SH-SY5Y (cell line): ENCODE measurements around the gene IMMP2L.

ENCODE experiments used
- GATA2 ChIP-seq: IDR thresholded peaks from 2 replicates; pipeline ENCODE4 v1.6.1; 2011; ENCODE audit warnings: mild to moderate bottlenecking, low read depth, low read length
- GATA3 ChIP-seq: IDR thresholded peaks from 2 replicates; pipeline ENCODE4 v1.6.1; 2011; ENCODE audit warnings: low read depth, mild to moderate bottlenecking, low read length, moderate library complexity

DNA sequence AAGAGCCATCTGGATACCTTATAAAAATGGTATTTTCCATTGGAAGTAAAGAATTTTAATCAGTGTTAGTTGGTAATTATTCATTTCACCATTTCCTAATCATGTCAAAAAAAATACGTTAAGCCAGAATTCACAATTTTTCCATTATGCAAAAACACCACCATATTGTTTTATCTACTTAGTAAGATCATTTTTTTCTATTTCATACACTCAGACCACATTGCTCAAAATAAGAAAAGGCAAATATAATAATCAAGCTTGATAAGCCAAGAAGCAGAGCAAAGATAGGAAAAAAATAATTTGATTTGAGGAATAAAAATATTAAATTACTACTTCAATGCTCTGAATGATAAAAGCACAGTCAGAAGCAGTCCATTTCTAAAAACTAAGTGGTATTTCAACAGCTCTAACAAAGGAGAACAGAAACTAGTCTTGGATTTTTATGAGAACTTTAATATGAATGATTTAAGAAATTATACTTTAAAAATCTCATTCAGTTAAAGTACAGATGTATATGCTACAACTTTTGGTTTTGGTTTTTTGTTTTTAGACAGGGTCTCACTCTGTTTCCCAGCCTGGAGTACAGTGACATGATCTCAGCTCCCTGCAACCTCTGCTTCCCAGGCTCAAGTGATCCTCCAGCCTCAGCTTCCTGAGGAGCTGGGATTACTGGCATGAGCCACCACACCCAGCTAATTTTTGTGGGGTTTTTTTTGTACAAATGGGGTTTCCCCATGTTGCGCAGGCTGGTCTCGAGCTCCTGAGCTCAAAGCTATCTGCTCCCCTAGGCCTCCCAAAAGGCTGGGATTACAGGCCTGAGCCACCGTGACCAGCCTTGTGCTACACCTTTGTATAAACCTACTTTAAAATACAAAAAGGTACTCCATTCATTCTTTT lies 424.7 kb downstream of the IMMP2L start:
- TF ChIP-seq GATA3 = no peak
- TF ChIP-seq GATA2 = no peak
